Astrocyte (in vitro differentiated cells and primary cell): ENCODE measurements around the gene PTGES3L. TPM values are rescaled to one million over a fixed set of nuclear protein-coding genes. Genes with fewer than 3 reads are reported as not detected.

Experiments
- DNase-seq: peaks from one replicate; pipeline ENCODE4 v3.0.0-alpha.2; 2010; ENCODE audit warnings: low read depth
- FAIRE-seq: peaks from 2 replicates; lab custom pipeline; 2011; peaks lifted over from hg19 to GRCh38; lab: Jason Lieb, UNC
- H2AFZ ChIP-seq: 2 replicates; pipeline ENCODE4 v1.6.0; 2012; ENCODE audit warnings: low read depth, low read length, inconsistent platforms
- H3K27ac ChIP-seq: 2 replicates; pipeline ENCODE4 v1.5.1; 2011; ENCODE audit warnings: low read depth, low read length, inconsistent platforms
- H3K27me3 ChIP-seq: 2 replicates; pipeline ENCODE4 v1.6.0; 2011; ENCODE audit warnings: low read length, inconsistent platforms; ENCODE audit not compliant: insufficient read depth
- H3K36me3 ChIP-seq: 2 replicates; pipeline ENCODE4 v1.5.1; 2011; ENCODE audit warnings: low read length, inconsistent platforms; ENCODE audit not compliant: insufficient read depth
- H3K4me1 ChIP-seq: 2 replicates; pipeline ENCODE4 v1.5.1; 2011; ENCODE audit warnings: low read length, inconsistent platforms; ENCODE audit not compliant: insufficient read depth
- H3K4me2 ChIP-seq: 2 replicates; pipeline ENCODE4 v1.6.0; 2012; ENCODE audit warnings: low read length, inconsistent platforms
- H3K4me3 ChIP-seq: 2 replicates; pipeline ENCODE4 v1.5.1; 2011; ENCODE audit warnings: low read depth, mild to moderate bottlenecking, low read length, inconsistent platforms; ENCODE audit not compliant: insufficient read depth
- H3K79me2 ChIP-seq: 2 replicates; pipeline ENCODE4 v1.6.0; 2012; ENCODE audit warnings: mild to moderate bottlenecking, low read length, inconsistent platforms; ENCODE audit not compliant: insufficient read depth
- H3K9ac ChIP-seq: 2 replicates; pipeline ENCODE4 v1.6.0; 2012; ENCODE audit warnings: mild to moderate bottlenecking, low read length, inconsistent platforms
- H3K9me3 ChIP-seq: 2 replicates; pipeline ENCODE4 v1.5.1; 2012; ENCODE audit warnings: low read depth, mild to moderate bottlenecking, low read length, inconsistent platforms; ENCODE audit not compliant: insufficient read depth
- H4K20me1 ChIP-seq: 2 replicates; pipeline ENCODE4 v1.6.0; 2012; ENCODE audit warnings: low read length, inconsistent platforms; ENCODE audit not compliant: insufficient read depth
- H3K27ac Mint-ChIP-seq: one replicate; pipeline ENCODE4 v1.8.0; 2021; ENCODE audit warnings: mild to moderate bottlenecking, mixed read lengths; ENCODE audit not compliant: unreplicated experiment
- H3K27me3 Mint-ChIP-seq: one replicate; pipeline ENCODE4 v1.8.0; 2021; ENCODE audit warnings: low read depth, mixed read lengths; ENCODE audit not compliant: unreplicated experiment
- H3K36me3 Mint-ChIP-seq: one replicate; pipeline ENCODE4 v1.8.0; 2021; ENCODE audit warnings: low read depth, mixed read lengths; ENCODE audit not compliant: unreplicated experiment
- H3K4me1 Mint-ChIP-seq: one replicate; pipeline ENCODE4 v1.8.0; 2021; ENCODE audit warnings: low read depth, mixed read lengths; ENCODE audit not compliant: unreplicated experiment
- H3K4me3 Mint-ChIP-seq: one replicate; pipeline ENCODE4 v1.8.0; 2021; ENCODE audit warnings: mild to moderate bottlenecking, moderate library complexity, mixed read lengths; ENCODE audit not compliant: unreplicated experiment
- H3K9me3 Mint-ChIP-seq: one replicate; pipeline ENCODE4 v1.8.0; 2021; ENCODE audit warnings: mild to moderate bottlenecking, mixed read lengths; ENCODE audit not compliant: unreplicated experiment
- CTCF ChIP-seq: IDR thresholded peaks from 2 replicates; pipeline ENCODE4 v1.5.1; 2011; ENCODE audit warnings: low read depth, mild to moderate bottlenecking, inconsistent platforms, low read length, moderate library complexity; ENCODE audit not compliant: insufficient read depth
- EZH2 ChIP-seq: IDR thresholded peaks from 2 replicates; pipeline ENCODE4 v1.6.1; 2012; ENCODE audit warnings: mild to moderate bottlenecking, low read length, inconsistent platforms; ENCODE audit not compliant: insufficient read depth
- total RNA-seq: library from RNA; stranded (reverse); gene quantifications from 2 replicates; pipeline ENCODE4 v1.2.1, GENCODE V29; 2021

Gene PTGES3L
- total RNA-seq, 1 donor from 2014 or later = 5.1 TPM

- DNase-seq (peak; percentile 33), FAIRE-seq (no peak)
- peaks cover 27% of the 10 kb centered on the region for H3K4me1 Mint-ChIP-seq
Observed at GRCh38 chr17:43021741-43022512, 42.0 kb upstream of the PTGES3L start, which contains the start of gene VAT1. Gene VAT1 (minus strand): TSS chr17:43022385. CDS start chr17:43022322, 63 bp downstream.

GRCh38 chr17:43020789-43021740 lies 41.2 kb upstream of the PTGES3L start:
- H3K4me2 ChIP-seq = peak overlapping the region; percentile 90
- H3K4me3 ChIP-seq = peak overlapping the region; percentile 95
- Mint-ChIP-seq H3K4me1 (peaks cover 28% of the 10 kb centered on the region), H3K4me3 (peak overlapping the region; percentile 97), H3K9me3 (no peaks in the 10 kb centered on the region), H3K27ac (peak overlapping the region; percentile 93), H3K27me3 (no peaks in the 10 kb centered on the region), H3K36me3 (peaks cover 8% of the 10 kb centered on the region)
- H3K9ac ChIP-seq = peak overlapping the region; percentile 86
- H2AFZ ChIP-seq = peak overlapping the region; percentile 93
- H3K9me3 ChIP-seq = no peaks in the 10 kb centered on the region
- H3K27ac ChIP-seq = peak overlapping the region; percentile 55
- FAIRE-seq = no peak
- peaks cover 6% of the 10 kb centered on the region for H3K36me3 ChIP-seq
- TF ChIP-seq EZH2 (no peak), CTCF (no peak)
- no peaks in the 10 kb centered on the region for H3K27me3 ChIP-seq
- DNase-seq = peak; percentile 39
- peaks cover 42% of the 10 kb centered on the region for H3K79me2 ChIP-seq
- H4K20me1 ChIP-seq = peaks cover 22% of the 10 kb centered on the region
- peaks cover 31% of the 10 kb centered on the region for H3K4me1 ChIP-seq

More at GRCh38 chr17:43021741-43022512, 42.0 kb upstream of the PTGES3L start, which contains the start of gene VAT1:
- Histone ChIP-seq H3K27me3 (no peaks in the 10 kb centered on the region), H3K4me3 (peak within 1 kb of the TSS; percentile 95), H3K9me3 (no peaks in the 10 kb centered on the region), H4K20me1 (peaks cover 15% of the 10 kb centered on the region), H3K4me1 (peaks cover 31% of the 10 kb centered on the region), H3K9ac (peak within 1 kb of the TSS; percentile 86), H3K79me2 (peaks cover 42% of the 10 kb centered on the region), H3K27ac (peak within 1 kb of the TSS; percentile 55), H2AFZ (peak within 1 kb of the TSS; percentile 93), H3K4me2 (peak within 1 kb of the TSS; percentile 90), H3K36me3 (peaks cover 6% of the 10 kb centered on the region)
- no peaks in the 10 kb centered on the region for H3K27me3 Mint-ChIP-seq
- peak within 1 kb of the TSS; percentile 97 for H3K4me3 Mint-ChIP-seq
- TF ChIP-seq EZH2 = no peak
- TF ChIP-seq CTCF = no peak
- no peaks in the 10 kb centered on the region for H3K9me3 Mint-ChIP-seq
- peaks cover 8% of the 10 kb centered on the region for H3K36me3 Mint-ChIP-seq
- H3K27ac Mint-ChIP-seq = peak within 1 kb of the TSS; percentile 93
